Left hindlimb (tissue), 1 donor: Measurements from ENCODE around the gene TMEM222.
"Not testable (repeated sequence)": the region's sequence is repeated elsewhere in the genome, so short reads cannot be mapped to it uniquely, and the experiment has no call there.

Experiments
- DNase-seq: peaks from one replicate; pipeline ENCODE4 v3.0.0-alpha.2; 2018

Gene TMEM222

GRCh38 chr1:27380766-27381733 lies 59.1 kb downstream of the TMEM222 start:
- no peak for DNase-seq

DNA sequence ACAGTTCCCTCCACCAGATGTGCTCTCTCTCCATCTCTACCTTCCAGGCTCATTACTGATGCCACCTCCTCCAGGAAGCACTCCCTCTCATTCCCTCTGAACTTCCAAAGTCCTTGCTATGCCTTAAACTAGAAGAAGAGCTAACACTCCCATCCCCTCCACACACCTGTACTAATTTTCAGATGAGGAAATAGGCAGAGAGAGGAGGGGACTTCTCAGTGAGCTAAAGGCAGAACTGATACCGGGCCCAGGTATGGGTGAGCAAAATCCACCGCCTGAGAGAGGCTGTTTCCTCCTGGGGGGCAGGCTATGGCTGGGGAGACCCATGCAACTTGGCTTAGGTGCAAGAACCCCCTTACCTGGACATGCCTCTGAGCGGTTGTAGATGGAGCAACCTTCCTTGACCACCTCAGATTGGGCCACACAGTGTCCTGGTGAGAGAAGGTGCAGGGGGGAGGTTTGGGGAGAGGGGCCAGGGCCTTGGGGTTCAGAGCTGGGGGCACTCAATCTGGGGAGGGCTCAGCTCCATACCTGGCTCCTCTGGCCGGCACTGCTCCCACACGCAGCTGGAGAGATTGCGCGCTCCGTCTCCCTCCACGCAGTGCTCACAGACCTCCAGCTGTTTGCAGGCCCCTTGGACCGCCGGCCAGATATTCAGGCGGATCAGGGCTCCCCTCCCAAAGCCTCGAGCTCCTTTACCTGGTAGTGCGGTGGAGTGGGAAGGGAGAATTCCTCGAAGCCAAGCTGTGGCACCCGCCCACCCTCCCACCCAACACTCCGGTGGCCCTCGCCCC lies 60.2 kb downstream of the TMEM222 start:
- no peak for DNase-seq

DNA sequence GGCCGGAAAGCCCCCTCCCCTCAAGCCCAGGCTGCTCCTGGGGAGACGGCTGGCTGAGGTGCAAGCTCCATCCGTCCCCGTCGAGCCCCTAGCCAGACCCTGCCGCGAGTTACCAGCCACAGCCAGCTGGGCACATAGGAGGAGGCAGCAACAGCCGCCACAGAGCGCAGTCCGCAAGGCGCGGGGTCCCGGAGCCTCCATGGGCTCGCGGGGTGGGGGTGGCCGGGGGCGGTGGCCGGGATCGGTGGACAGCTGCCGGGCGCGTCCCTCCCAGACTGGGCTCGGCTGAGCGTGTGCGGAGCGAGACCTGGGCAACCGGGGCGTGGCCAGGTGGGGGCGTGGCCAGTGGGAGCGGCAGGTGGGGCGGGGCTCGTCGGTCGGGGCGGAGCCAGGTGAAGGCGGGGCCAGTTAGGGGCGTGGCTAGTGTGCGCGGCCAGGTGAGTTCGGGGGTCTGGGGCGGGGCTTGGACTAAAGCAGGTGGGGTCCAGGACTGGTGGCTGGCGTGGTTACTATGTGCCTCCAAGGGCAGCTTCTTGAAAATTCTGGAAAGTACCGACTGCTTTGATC lies 61.2 kb downstream of the TMEM222 start, which contains the start of gene CD164L2:
CD164L2 (minus strand) TSS at position 295 of the 567 bp plus-strand sequence; CDS start at position 201, 94 bp downstream.
- no peak for DNase-seq

- DNase-seq = no peak
Observed at GRCh38 chr1:27383661-27384060, 61.7 kb downstream of the TMEM222 start.

DNA sequence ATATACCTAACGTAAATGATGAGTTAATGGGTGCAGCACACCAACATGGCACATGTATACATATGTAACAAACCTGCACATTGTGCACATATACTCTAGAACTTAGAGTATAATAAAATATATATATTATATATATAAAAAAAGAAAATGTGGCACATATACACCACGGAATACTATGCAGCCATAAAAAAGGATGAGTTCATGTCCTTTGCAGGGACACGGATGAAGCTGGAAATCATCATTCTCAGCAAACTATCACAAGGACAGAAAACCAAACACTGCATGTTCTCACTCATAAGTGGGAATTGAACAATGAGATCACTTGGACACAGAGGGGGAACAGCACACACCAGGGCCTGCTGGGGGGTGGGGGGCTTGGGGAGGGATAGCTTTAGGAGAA lies 62.8 kb downstream of the TMEM222 start:
- not testable (repeated sequence) for DNase-seq
